ENCODE measurements around the gene QSOX2.

Gene QSOX2

GRCh38 chr9:136173648-136174290 is 71.8 kb downstream of the QSOX2 start:
- DNase-seq (ENCODE audit: low read depth in 2 of 2) = no peak

- no peak for DNase-seq (ENCODE audit: low read depth in 2 of 2)
Measured at GRCh38 chr9:136172412-136173079, 73.1 kb downstream of the QSOX2 start.

- DNase-seq (ENCODE audit: low read depth in 2 of 2) = no peak
Measured at GRCh38 chr9:136171801-136172411, 73.7 kb downstream of the QSOX2 start.

GRCh38 chr9:136171009-136171800 is 74.4 kb downstream of the QSOX2 start:
- no peak for DNase-seq (ENCODE audit: low read depth in 2 of 2)

- no peak for DNase-seq (ENCODE audit: low read depth in 2 of 2)
Measured at GRCh38 chr9:136170006-136170901, 75.4 kb downstream of the QSOX2 start.

GRCh38 chr9:136169495-136169894 is 76.1 kb downstream of the QSOX2 start:
- no peak for DNase-seq (ENCODE audit: low read depth in 2 of 2)

- DNase-seq (ENCODE audit: low read depth in 2 of 2) = no peak
Measured at GRCh38 chr9:136163248-136163850, 82.3 kb downstream of the QSOX2 start.

- no peak for DNase-seq (ENCODE audit: low read depth in 2 of 2)
Measured at GRCh38 chr9:136160995-136161610, 84.5 kb downstream of the QSOX2 start.

GRCh38 chr9:136160381-136160841 is 85.2 kb downstream of the QSOX2 start:
- no peak for DNase-seq (ENCODE audit: low read depth in 2 of 2)

- no peak for DNase-seq (ENCODE audit: low read depth in 2 of 2)
Measured at GRCh38 chr9:136159851-136160250, 85.8 kb downstream of the QSOX2 start.

- DNase-seq (ENCODE audit: low read depth in 2 of 2) = no peak
Measured at GRCh38 chr9:136157477-136158265, 87.9 kb downstream of the QSOX2 start.

All from fibroblast of skin of left quadriceps (primary cell).